Upper lobe of right lung (tissue), 1 donor: ENCODE results near the gene PIPOX. TPM values are rescaled to one million over a fixed set of nuclear protein-coding genes. Genes with fewer than 3 reads are reported as not detected.
A peak's percentile ranks its signal among the peaks of the same experiment; 100 is the strongest.

Source experiments
- ATAC-seq: fragments of 200-7000 bp; cut with Tn5 transposase; one replicate; pipeline ENCODE4 v1.9.1; 2020; ENCODE audit warnings: mild to moderate bottlenecking, moderate library complexity
- DNase-seq: peaks from one replicate; pipeline ENCODE4 v3.0.0-alpha.2; 2020
- H3K27ac ChIP-seq: fragments of 200-600 bp; one replicate; pipeline ENCODE4 v1.8.0; 2022
- H3K27me3 ChIP-seq: fragments of 200-600 bp; one replicate; pipeline ENCODE4 v1.8.0; 2022; ENCODE audit warnings: mild to moderate bottlenecking
- H3K36me3 ChIP-seq: fragments of 200-600 bp; one replicate; pipeline ENCODE4 v1.8.0; 2022
- H3K4me1 ChIP-seq: fragments of 200-600 bp; one replicate; pipeline ENCODE4 v1.8.0; 2022
- H3K4me3 ChIP-seq: fragments of 200-600 bp; one replicate; pipeline ENCODE4 v1.8.0; 2022; ENCODE audit warnings: mild to moderate bottlenecking
- H3K9me3 ChIP-seq: fragments of 200-600 bp; one replicate; pipeline ENCODE4 v1.8.0; 2022
- intact Hi-C: fragments of 100-400 bp; cut with DNase I; formaldehyde crosslinking; loops from one replicate; pipeline ENCODE4 v1.11.0; 2022
- total RNA-seq: library from RNA; stranded (reverse); fragmentation: NEBNext Ultra II Directional; extraction: Animal tissue kit (Norgen Biotek cat#: 25700); gene quantifications from one replicate; pipeline ENCODE4 v1.2.1, GENCODE V29; 2021
- TF ChIP-seq, protein P1 (sequence below): fragments of 200-600 bp; IDR thresholded peaks from one replicate; pipeline ENCODE4 v1.8.0; 2022; ENCODE audit warnings: antibody characterized with exemption
- donor health status: DM: no; HTN: yes; CAD: no; lungs with severe emphysema.

PIPOX gene
- total RNA-seq, 1 donor from 2014 or later: 0.87 TPM

DNA sequence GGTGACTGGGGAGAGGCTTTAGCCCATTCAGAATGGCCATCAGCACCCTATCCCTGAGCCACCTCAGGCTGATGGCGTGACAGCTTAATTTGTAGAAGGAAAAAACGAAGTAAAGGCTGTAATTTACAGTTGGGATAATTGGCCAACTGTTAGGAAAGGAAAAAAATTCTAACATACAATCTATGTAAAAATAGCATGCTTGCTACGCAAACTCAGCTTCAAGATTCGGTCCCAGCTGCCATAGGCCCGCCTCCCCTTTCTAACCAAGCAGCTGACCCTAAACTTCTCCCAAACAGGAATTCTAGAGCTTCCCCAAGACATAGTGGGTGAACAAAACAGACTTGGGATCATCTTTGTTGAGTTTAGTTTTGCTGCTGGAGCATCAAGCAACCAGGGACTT, 42.0 kb upstream of the PIPOX start:
- H3K4me3 ChIP-seq: no peak overlapping the region
- no peaks in the 10 kb centered on the region for H3K36me3 ChIP-seq
- TF ChIP-seq, protein P1, sequence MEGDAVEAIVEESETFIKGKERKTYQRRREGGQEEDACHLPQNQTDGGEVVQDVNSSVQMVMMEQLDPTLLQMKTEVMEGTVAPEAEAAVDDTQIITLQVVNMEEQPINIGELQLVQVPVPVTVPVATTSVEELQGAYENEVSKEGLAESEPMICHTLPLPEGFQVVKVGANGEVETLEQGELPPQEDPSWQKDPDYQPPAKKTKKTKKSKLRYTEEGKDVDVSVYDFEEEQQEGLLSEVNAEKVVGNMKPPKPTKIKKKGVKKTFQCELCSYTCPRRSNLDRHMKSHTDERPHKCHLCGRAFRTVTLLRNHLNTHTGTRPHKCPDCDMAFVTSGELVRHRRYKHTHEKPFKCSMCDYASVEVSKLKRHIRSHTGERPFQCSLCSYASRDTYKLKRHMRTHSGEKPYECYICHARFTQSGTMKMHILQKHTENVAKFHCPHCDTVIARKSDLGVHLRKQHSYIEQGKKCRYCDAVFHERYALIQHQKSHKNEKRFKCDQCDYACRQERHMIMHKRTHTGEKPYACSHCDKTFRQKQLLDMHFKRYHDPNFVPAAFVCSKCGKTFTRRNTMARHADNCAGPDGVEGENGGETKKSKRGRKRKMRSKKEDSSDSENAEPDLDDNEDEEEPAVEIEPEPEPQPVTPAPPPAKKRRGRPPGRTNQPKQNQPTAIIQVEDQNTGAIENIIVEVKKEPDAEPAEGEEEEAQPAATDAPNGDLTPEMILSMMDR: no peak
- no peaks in the 10 kb centered on the region for H3K9me3 ChIP-seq
- H3K27ac ChIP-seq: no peak overlapping the region
- ATAC-seq (no peak), DNase-seq (no peak)
- H3K27me3 ChIP-seq: peaks cover 34% of the 10 kb centered on the region
- intact Hi-C loops: no loop called here
- no peaks in the 10 kb centered on the region for H3K4me1 ChIP-seq

DNA sequence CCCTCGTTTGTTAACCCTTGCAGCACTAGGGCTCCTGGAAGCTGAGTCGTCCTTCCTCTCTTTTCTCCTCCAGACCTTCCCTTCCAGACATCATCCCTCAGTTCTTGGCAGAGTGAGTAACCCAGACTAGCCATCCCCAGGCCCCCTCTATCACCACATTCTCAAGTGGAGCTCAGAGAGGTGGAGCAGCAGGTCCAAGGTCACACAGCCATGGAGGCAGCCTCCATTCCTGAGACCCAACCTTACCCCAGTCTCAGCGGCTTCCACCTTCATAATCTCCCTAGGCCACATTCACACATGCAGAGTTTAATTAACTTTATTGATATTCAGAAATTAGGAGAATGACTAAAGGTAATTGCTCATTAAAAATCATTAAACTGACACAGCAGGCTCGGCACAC, 40.1 kb upstream of the PIPOX start:
- peaks cover 51% of the 10 kb centered on the region for H3K27me3 ChIP-seq

DNA sequence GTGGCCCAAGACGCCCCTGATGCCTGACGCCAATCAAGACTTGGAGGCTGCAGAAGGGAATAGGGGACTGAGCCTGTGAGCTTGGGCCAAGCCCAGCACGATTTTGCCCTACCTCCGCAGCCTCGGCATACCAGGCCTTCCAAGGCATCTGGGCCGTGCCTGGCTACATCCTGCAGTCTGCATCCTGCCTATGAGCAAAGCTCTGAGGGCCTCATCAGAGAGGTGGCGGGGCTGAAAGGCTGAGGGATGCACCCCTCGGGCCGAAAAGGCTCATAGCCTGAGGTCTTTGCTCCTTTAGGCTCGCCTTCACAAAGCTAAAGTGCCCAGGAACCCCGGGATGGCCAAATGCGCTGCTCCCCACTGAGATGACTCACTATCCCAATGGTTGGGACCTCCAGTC, 39.7 kb upstream of the PIPOX start:
- intact Hi-C loops: no loop called here
- H3K27me3 ChIP-seq: peaks cover 49% of the 10 kb centered on the region

More for the DNA sequence above, 40.1 kb upstream of the PIPOX start:
- intact Hi-C loops: no loop called here
- ATAC-seq (no peak), DNase-seq (no peak)
- TF ChIP-seq, protein P1: no peak
- Histone ChIP-seq H3K4me3 (no peak overlapping the region), H3K27ac (no peak overlapping the region), H3K4me1 (no peaks in the 10 kb centered on the region), H3K36me3 (no peaks in the 10 kb centered on the region), H3K9me3 (no peaks in the 10 kb centered on the region)

DNA sequence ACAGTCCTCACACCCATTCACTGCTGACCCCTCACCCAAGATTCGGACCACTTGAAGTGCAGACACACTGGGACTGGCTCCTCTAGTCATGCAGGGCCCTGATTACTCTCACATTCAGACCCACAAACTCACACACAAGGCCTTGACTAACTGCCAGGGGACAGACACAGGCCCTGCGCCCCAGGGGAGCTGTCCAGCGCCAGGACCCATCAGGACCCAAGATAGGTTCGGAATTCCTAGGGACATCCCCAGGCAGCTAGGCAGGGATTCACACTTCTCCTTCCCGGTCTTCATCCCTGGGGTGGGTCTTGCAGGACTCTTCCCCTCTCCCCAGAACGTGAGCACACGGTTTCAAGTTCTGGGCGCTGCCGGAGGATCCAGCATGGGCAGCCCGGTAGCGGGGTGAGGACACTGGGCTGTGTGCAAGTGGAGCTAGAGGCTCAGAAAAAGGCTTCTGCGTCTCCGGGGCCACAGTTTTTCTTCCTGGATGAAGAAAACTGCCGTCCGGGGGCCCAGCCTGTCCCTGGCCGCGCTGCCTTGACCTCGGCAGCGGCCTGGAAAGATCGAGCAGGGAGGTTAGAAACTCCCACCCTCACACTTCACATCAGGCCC, 38.8 kb upstream of the PIPOX start:
- peaks cover 45% of the 10 kb centered on the region for H3K27me3 ChIP-seq
- no peaks in the 10 kb centered on the region for H3K4me1 ChIP-seq
- H3K27ac ChIP-seq: no peak overlapping the region
- ATAC-seq: no peak
- H3K9me3 ChIP-seq: no peaks in the 10 kb centered on the region
- no peaks in the 10 kb centered on the region for H3K36me3 ChIP-seq
- TF ChIP-seq, protein P1: no peak
- no peak overlapping the region for H3K4me3 ChIP-seq
- DNase-seq: no peak
- intact Hi-C loops: no loop called here

More for the DNA sequence above, 39.7 kb upstream of the PIPOX start:
- no peak overlapping the region for H3K4me3 ChIP-seq
- DNase-seq (no peak), ATAC-seq (no peak)
- TF ChIP-seq, protein P1: no peak
- H3K27ac ChIP-seq: no peak overlapping the region
- H3K36me3 ChIP-seq: no peaks in the 10 kb centered on the region
- no peaks in the 10 kb centered on the region for H3K9me3 ChIP-seq
- no peaks in the 10 kb centered on the region for H3K4me1 ChIP-seq

DNA sequence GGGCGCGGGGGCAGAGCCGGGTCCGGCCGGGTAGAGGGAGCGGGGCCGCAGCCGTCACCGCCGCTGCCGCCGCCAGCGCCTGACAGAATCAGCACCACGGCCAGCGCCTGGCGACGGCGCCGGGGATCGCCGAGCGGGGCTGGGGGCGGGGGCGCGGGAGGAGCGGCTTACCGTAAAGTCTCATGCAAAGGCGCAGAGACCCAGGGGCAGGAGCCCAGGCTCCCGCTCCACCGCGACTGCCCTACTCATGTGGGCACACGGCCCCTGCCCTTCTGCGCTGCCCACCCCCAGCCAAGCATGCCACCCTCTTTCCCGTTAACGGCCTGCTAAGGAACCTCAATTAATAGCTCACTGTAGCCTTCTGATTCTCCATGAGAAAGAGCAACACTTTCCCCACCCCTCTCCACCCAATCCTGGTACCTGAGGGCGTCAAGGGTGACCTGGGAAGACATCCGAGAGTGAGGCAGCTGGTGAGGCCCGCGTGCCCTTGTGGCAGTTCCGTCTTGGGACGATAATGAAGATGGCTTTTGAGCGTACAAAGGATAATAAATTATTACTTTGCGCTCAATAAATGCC, 36.9 kb upstream of the PIPOX start, which contains the start of gene SEZ6:
SEZ6 (minus strand) TSS at position 98 of the 576 bp plus-strand sequence. CDS start 164 bp downstream, outside the sequence.
- H3K4me3 ChIP-seq: no peak within 1 kb of the TSS
- peaks cover 51% of the 10 kb centered on the region for H3K27me3 ChIP-seq
- peak; percentile 92 for ATAC-seq

More for the DNA sequence above, 36.9 kb upstream of the PIPOX start, which contains the start of gene SEZ6:
- peak; percentile 88 for DNase-seq
- Histone ChIP-seq H3K27ac (no peak within 1 kb of the TSS), H3K4me1 (no peaks in the 10 kb centered on the region), H3K9me3 (no peaks in the 10 kb centered on the region), H3K36me3 (no peaks in the 10 kb centered on the region)
- intact Hi-C loops: no loop called here
- TF ChIP-seq, protein P1: peak; percentile 17
